SIG-M5 (cell line): Measurements from ENCODE around the gene DMKN.

Experiments
- DNase-seq: peaks from one replicate; lab custom pipeline; 2025; lab: John Stamatoyannopoulos, UW

DMKN gene

GRCh38 chr19:35513628-35514281 lies at the start of gene DMKN:
DMKN (minus strand) TSS chr19:35513649; CDS start chr19:35513475, 174 bp downstream.
- no peak for DNase-seq

- no peak for DNase-seq
Measured at GRCh38 chr19:35562776-35563175, 49.3 kb upstream of the DMKN start.

GRCh38 chr19:35562336-35562735 lies 48.9 kb upstream of the DMKN start:
- no peak for DNase-seq

GRCh38 chr19:35561436-35561835 lies 48.0 kb upstream of the DMKN start:
- DNase-seq, result no peak

- no peak for DNase-seq
Measured at GRCh38 chr19:35560677-35561076, 47.2 kb upstream of the DMKN start.

- no peak for DNase-seq
Measured at GRCh38 chr19:35560271-35560670, 46.8 kb upstream of the DMKN start.

GRCh38 chr19:35559781-35560180 lies 46.3 kb upstream of the DMKN start:
- no peak for DNase-seq

GRCh38 chr19:35559281-35559659 lies 45.8 kb upstream of the DMKN start:
- no peak for DNase-seq

GRCh38 chr19:35558400-35559280 lies 45.2 kb upstream of the DMKN start:
- DNase-seq, result no peak

- DNase-seq, result no peak
Measured at GRCh38 chr19:35557539-35558399, 44.3 kb upstream of the DMKN start.

- no peak for DNase-seq
Measured at GRCh38 chr19:35556846-35557538, 43.5 kb upstream of the DMKN start.

- DNase-seq, result no peak
Measured at GRCh38 chr19:35556025-35556590, 42.7 kb upstream of the DMKN start.

- DNase-seq, result no peak
Measured at GRCh38 chr19:35555301-35556005, 42.0 kb upstream of the DMKN start.

GRCh38 chr19:35554076-35554475 lies 40.6 kb upstream of the DMKN start:
- no peak for DNase-seq

- no peak for DNase-seq
Measured at GRCh38 chr19:35553385-35554000, 40.0 kb upstream of the DMKN start.

GRCh38 chr19:35552534-35553384 lies 39.3 kb upstream of the DMKN start:
- no peak for DNase-seq

GRCh38 chr19:35551091-35551810 lies 37.8 kb upstream of the DMKN start:
- no peak for DNase-seq

GRCh38 chr19:35549879-35550523 lies 36.6 kb upstream of the DMKN start:
- no peak for DNase-seq
